GM12878 (cell line): Measurements from ENCODE around the gene C10orf105. TPM values are rescaled to one million over a fixed set of nuclear protein-coding genes. Genes with fewer than 3 reads are reported as not detected.

Experiments used
- ATAC-seq: fragments of 200-7000 bp; cut with Tn5 transposase; 3 replicates; pipeline ENCODE4 v1.9.1; 2020; ENCODE audit warnings: mild to moderate bottlenecking, moderate library complexity
- BruUV-seq: library from RNA; stranded (reverse); fragments of 400-500 nt; replicated peaks from 2 replicates; lab custom pipeline; 2021; lab: Mats Ljungman, UMichigan
- CTCF ChIA-PET: fragments of 300-600 bp; sonication (Branson Sonifier 250); formaldehyde crosslinking; extraction: SDS; loops from one replicate; lab custom pipeline; 2021; ENCODE audit warnings: inconsistent platforms; lab: Yijun Ruan, JAX
- POLR2A ChIA-PET: fragments of 350-600 bp; formaldehyde crosslinking; extraction: SDS; loops from one replicate; lab custom pipeline; 2021; ENCODE audit warnings: inconsistent platforms; lab: Charles Lee
- RAD21 ChIA-PET: fragments of 300-600 bp; sonication (Branson Sonifier 250); formaldehyde crosslinking; loops from one replicate; lab custom pipeline; 2023; ENCODE audit warnings: antibody characterized with exemption; ENCODE audit not compliant: unreplicated experiment; lab: Charles Lee
- SMC1A ChIA-PET: fragments of 300-600 bp; sonication (Branson Sonifier 250); formaldehyde crosslinking; loops from one replicate; lab custom pipeline; 2023; ENCODE audit not compliant: unreplicated experiment, uncharacterized antibody; lab: Charles Lee
- DNase-seq: peaks from one replicate; pipeline ENCODE4 v3.0.0-alpha.2; 2011; ENCODE audit warnings: low read depth, low spot score
- FAIRE-seq: peaks from 3 replicates; lab custom pipeline; 2011; peaks lifted over from hg19 to GRCh38; lab: Jason Lieb, UNC
- H2AFZ ChIP-seq: 2 replicates; pipeline ENCODE4 v1.6.0; 2011; ENCODE audit warnings: low read depth, low read length, control low read depth; ENCODE audit not compliant: control insufficient read depth
- H3K27ac ChIP-seq: 2 replicates; pipeline ENCODE4 v1.5.1; 2011; ENCODE audit warnings: control low read depth; ENCODE audit not compliant: control insufficient read depth, insufficient read depth
- H3K27me3 ChIP-seq, 2 experiments: replicated peaks in 1 of 2; 2 replicates each; pipeline versions ENCODE4 v1.6.0 to v1.6.1; 2011; ENCODE audit warnings: low read length in 1 of 2; ENCODE audit not compliant: control insufficient read depth in 2 of 2, insufficient read depth in 2 of 2
- H3K36me3 ChIP-seq, 2 experiments: 2 replicates each; pipeline ENCODE4 v1.5.1; 2011; ENCODE audit warnings: low read length in 1 of 2; ENCODE audit not compliant: control insufficient read depth in 2 of 2, insufficient read depth in 2 of 2
- H3K4me1 ChIP-seq: 2 replicates; pipeline ENCODE4 v1.6.1; 2011; ENCODE audit warnings: mild to moderate bottlenecking, low read length, moderate library complexity, mixed read lengths; ENCODE audit not compliant: control insufficient read depth, insufficient read depth
- H3K4me2 ChIP-seq: 2 replicates; pipeline ENCODE4 v1.6.0; 2011; ENCODE audit warnings: control low read depth; ENCODE audit not compliant: control insufficient read depth, insufficient read depth
- H3K4me3 ChIP-seq: fragments of 200-600 bp; sonication (generic); 2 replicates; pipeline ENCODE4 v1.5.1; 2016
- H3K79me2 ChIP-seq: 2 replicates; pipeline ENCODE4 v1.6.0; 2011; ENCODE audit warnings: low read length; ENCODE audit not compliant: control insufficient read depth, insufficient read depth
- H3K9ac ChIP-seq: 2 replicates; pipeline ENCODE4 v1.8.0; 2011; ENCODE audit warnings: low read length, control low read depth, mixed read lengths; ENCODE audit not compliant: control insufficient read depth, insufficient read depth
- H3K9me3 ChIP-seq: replicated peaks from 3 replicates; pipeline ENCODE4 v1.5.1; 2011; ENCODE audit warnings: mild to moderate bottlenecking, low read length; ENCODE audit not compliant: control insufficient read depth, insufficient read depth
- H4K20me1 ChIP-seq: 2 replicates; pipeline ENCODE4 v1.6.0; 2011; ENCODE audit not compliant: control insufficient read depth, insufficient read depth
- ASH2L ChIP-seq: fragments of 300-600, 200-600 bp; sonication (generic); IDR thresholded peaks from 2 replicates; pipeline ENCODE4 v1.6.1; 2017; ENCODE audit warnings: low read depth, mild to moderate bottlenecking, borderline replicate concordance
- CBX5 ChIP-seq: sonication (generic); IDR thresholded peaks from 2 replicates; pipeline ENCODE4 v1.6.1; 2016; ENCODE audit warnings: low read depth, moderate library complexity, mild to moderate bottlenecking, inconsistent platforms
- ESRRA ChIP-seq: IDR thresholded peaks from 2 replicates; pipeline ENCODE4 v1.6.1; 2012; ENCODE audit warnings: mild to moderate bottlenecking, low read length, improper control_type of control experiment
- GABPA ChIP-seq: IDR thresholded peaks from 2 replicates; pipeline ENCODE4 v1.6.1; 2014; ENCODE audit warnings: antibody characterized with exemption, low read depth, mild to moderate bottlenecking, inconsistent platforms
- NR2C1 ChIP-seq: fragments of 450-650 bp; IDR thresholded peaks from 2 replicates; pipeline ENCODE4 v1.6.1; 2017; ENCODE audit warnings: antibody characterized with exemption, mild to moderate bottlenecking, moderate library complexity
- RAD51 ChIP-seq: fragments of 450-650 bp; IDR thresholded peaks from 2 replicates; pipeline ENCODE4 v1.6.1; 2016; ENCODE audit warnings: moderate library complexity, mild to moderate bottlenecking, inconsistent platforms
- SMC3 ChIP-seq: IDR thresholded peaks from 2 replicates; pipeline ENCODE4 v1.6.1; 2011; ENCODE audit warnings: low read length, improper control_type of control experiment, borderline replicate concordance
- WGBS: methylation state at CpG from one replicate; pipeline ENCODE4 v1.1.6; 2016; ENCODE audit warnings: low lambda C conversion rate; ENCODE audit not compliant: insufficient replicate concordance, insufficient coverage; ENCODE audit errors: missing lambda C conversion rate; 5-methylcytosine and 5-hydroxymethylcytosine counted together
- in situ Hi-C: fragments of 300-500 bp; cut with MboI; formaldehyde crosslinking; loops from 9 replicates; pipeline ENCODE4 v1.14.3; 2018; ENCODE audit warnings: mixed read lengths
- intact Hi-C: fragments of 100-400 bp; cut with micrococcal nuclease; formaldehyde crosslinking; loops from one replicate; pipeline ENCODE4 v1.14.2; 2022; ENCODE audit not compliant: unreplicated experiment
- polyA plus RNA-seq, 11 experiments: library from polyadenylated mRNA; depleted of rRNA in 4 of 11; unstranded in 6 of 11; stranded (reverse) in 5 of 11; fragments of >200 nt; fragmentation: Nextera tagmentation in 4 of 11; fragmentation: Illumina TruSeq in 1 of 11; extraction: Ambion mirVana in 4 of 11; extraction: Trizol in 1 of 11; gene quantifications; 1 replicate in 1 of 11; 2 replicates in 10 of 11; pipeline versions ENCODE4 v1.2.1 to v1.2.3, GENCODE V29; 2011 to 2016; ENCODE audit warnings: inconsistent platforms in 2 of 11, missing spikeins in 2 of 11, low read depth in 1 of 11
- total RNA-seq, 4 experiments: library from RNA; depleted of rRNA in 3 of 4; stranded (reverse); fragments of >200 nt in 3 of 4; fragmentation: Illumina TruSeq in 1 of 4; extraction: Trizol in 1 of 4; gene quantifications; 2 replicates each; pipeline versions ENCODE4 v1.2.1 to v1.2.3, GENCODE V29; 2013 to 2021
- TF ChIP-seq, protein P1 (sequence below): IDR thresholded peaks from 2 replicates; pipeline ENCODE4 v1.6.1; 2011; ENCODE audit warnings: borderline replicate concordance, low read depth, mild to moderate bottlenecking, moderate library complexity, low read length; ENCODE audit not compliant: insufficient read depth, poor library complexity, severe bottlenecking
- TF ChIP-seq, protein P2 (sequence below): fragments of 450-650 bp; IDR thresholded peaks from 2 replicates; pipeline ENCODE4 v1.6.1; 2017; ENCODE audit warnings: mild to moderate bottlenecking, moderate library complexity
- TF ChIP-seq, protein P3 (sequence below), 3 experiments: IDR thresholded peaks in 2 of 3; conservative IDR thresholded peaks in 1 of 3; 2 replicates each; pipeline ENCODE4 v1.5.1; 2011; ENCODE audit warnings: low read depth in 3 of 3, low read length in 3 of 3, mild to moderate bottlenecking in 3 of 3, control low read depth in 2 of 3, moderate library complexity in 2 of 3, inconsistent platforms in 1 of 3, mixed read lengths in 1 of 3; ENCODE audit not compliant: control insufficient read depth in 2 of 3, insufficient read depth in 1 of 3; ENCODE audit errors: extremely low read depth in 1 of 3

Gene C10orf105
- total and polyA plus RNA-seq, 10 of the 15 experiments (the other 5 are each of a cell fraction or from before 2014, with no cell fraction given): 0.04 to 0.06 (median 0.05) TPM; not detected in 7

DNA sequence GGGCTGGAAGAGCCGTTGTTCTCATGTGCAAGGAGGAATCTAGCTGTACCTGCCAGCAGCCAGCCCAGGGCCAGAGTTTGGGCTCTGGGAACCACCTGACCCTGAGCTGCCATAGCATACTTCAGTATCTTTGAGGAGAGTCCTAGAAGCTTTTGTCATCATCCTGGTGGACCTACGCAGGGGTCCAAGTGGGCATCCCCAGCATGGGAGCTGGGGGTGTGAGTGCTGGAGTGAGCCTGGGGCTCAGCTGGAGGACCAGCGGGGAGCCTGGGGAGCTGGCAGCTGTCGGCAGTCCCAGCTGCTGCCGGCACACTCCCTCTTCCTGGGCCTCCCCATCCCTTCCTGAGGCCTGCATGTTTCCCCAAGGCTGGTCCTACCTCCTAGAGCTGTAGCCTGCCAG is 32.5 kb downstream of the C10orf105 start (continued):
- TF ChIP-seq, protein P1, sequence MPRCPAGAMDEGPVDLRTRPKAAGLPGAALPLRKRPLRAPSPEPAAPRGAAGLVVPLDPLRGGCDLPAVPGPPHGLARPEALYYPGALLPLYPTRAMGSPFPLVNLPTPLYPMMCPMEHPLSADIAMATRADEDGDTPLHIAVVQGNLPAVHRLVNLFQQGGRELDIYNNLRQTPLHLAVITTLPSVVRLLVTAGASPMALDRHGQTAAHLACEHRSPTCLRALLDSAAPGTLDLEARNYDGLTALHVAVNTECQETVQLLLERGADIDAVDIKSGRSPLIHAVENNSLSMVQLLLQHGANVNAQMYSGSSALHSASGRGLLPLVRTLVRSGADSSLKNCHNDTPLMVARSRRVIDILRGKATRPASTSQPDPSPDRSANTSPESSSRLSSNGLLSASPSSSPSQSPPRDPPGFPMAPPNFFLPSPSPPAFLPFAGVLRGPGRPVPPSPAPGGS: no peak
- TF ChIP-seq SMC3: no peak

DNA sequence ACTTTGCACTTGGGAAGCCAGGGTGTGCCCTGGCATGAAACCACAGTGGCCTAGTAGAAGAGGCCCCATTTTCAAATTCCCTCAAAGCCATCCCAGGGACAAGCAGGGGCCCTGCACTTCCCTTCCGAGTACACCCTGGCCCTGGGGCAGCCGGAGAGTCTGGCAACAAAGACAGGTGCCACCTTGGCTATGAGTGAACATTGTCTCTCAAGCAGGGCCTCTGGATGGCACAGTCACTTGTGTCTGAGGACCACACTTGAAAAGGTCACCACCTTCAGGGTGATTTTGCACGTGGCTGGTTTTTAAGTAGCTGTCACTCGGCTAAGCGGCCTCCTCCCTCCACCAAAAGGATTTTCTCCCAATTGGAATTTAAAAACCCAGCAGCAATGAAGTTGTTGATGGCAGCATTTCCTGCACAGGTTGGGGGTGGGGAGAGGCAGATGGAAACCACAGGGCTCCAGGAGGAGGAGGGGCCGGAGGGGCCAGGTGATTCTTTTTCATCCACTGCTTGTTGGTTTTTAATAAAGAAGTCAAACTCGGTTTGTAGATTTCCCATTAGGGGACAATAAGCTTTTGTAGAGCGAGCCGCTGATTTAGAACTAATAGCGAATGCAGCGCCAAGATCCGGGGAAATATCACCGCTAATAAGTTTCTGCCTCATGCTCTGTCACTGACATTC is 33.9 kb downstream of the C10orf105 start:
- FAIRE-seq (no peak), DNase-seq (no peak), ATAC-seq (no peak)
- Histone ChIP-seq H3K9me3 (peaks cover 2% of the 10 kb centered on the region; the same call in 1 of the 3 replicates), H3K9ac (no peak overlapping the region), H4K20me1 (no peaks in the 10 kb centered on the region), H3K4me2 (no peak overlapping the region), H3K27me3 (no peaks in the 10 kb centered on the region), H3K4me1 (0 out of 2 replicates have a peak, but pooled peaks cover 7% of the 10 kb centered on the region), H3K4me3 (no peak overlapping the region), H3K36me3 (no peaks in the 10 kb centered on the region), H3K79me2 (no peaks in the 10 kb centered on the region), H2AFZ (no peak overlapping the region), H3K27ac (no peak overlapping the region)
- no TSS peak for BruUV-seq
- in situ Hi-C loops (no loop called here), intact Hi-C loops (no loop called here)
- ChIA-PET CTCF (interaction anchor here (1.0 to 3.6 kb wide), 3 partner anchors 11 to 21 kb away, joined by 3 to 33 read pairs (median 3); no protein-coding TSS in a partner anchor), RAD21 (interaction anchor here (1.4 kb wide), 1 partner anchor 12 kb away, joined by 3 read pairs; no protein-coding TSS in a partner anchor), POLR2A (no interaction called here), SMC1A (interaction anchor here (1.4 kb wide), 1 partner anchor 21 kb away, joined by 3 read pairs; no protein-coding TSS in a partner anchor)
- WGBS: 64% methylated on average over 13 of the region's 13 CpGs
- TF ChIP-seq RAD51 (no peak), NR2C1 (no peak), GABPA (no peak), ASH2L (no peak), CBX5 (no peak), ESRRA (no peak)
- TF ChIP-seq, protein P2, sequence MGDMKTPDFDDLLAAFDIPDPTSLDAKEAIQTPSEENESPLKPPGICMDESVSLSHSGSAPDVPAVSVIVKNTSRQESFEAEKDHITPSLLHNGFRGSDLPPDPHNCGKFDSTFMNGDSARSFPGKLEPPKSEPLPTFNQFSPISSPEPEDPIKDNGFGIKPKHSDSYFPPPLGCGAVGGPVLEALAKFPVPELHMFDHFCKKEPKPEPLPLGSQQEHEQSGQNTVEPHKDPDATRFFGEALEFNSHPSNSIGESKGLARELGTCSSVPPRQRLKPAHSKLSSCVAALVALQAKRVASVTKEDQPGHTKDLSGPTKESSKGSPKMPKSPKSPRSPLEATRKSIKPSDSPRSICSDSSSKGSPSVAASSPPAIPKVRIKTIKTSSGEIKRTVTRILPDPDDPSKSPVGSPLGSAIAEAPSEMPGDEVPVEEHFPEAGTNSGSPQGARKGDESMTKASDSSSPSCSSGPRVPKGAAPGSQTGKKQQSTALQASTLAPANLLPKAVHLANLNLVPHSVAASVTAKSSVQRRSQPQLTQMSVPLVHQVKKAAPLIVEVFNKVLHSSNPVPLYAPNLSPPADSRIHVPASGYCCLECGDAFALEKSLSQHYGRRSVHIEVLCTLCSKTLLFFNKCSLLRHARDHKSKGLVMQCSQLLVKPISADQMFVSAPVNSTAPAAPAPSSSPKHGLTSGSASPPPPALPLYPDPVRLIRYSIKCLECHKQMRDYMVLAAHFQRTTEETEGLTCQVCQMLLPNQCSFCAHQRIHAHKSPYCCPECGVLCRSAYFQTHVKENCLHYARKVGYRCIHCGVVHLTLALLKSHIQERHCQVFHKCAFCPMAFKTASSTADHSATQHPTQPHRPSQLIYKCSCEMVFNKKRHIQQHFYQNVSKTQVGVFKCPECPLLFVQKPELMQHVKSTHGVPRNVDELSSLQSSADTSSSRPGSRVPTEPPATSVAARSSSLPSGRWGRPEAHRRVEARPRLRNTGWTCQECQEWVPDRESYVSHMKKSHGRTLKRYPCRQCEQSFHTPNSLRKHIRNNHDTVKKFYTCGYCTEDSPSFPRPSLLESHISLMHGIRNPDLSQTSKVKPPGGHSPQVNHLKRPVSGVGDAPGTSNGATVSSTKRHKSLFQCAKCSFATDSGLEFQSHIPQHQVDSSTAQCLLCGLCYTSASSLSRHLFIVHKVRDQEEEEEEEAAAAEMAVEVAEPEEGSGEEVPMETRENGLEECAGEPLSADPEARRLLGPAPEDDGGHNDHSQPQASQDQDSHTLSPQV: no peak
- TF ChIP-seq, protein P3, sequence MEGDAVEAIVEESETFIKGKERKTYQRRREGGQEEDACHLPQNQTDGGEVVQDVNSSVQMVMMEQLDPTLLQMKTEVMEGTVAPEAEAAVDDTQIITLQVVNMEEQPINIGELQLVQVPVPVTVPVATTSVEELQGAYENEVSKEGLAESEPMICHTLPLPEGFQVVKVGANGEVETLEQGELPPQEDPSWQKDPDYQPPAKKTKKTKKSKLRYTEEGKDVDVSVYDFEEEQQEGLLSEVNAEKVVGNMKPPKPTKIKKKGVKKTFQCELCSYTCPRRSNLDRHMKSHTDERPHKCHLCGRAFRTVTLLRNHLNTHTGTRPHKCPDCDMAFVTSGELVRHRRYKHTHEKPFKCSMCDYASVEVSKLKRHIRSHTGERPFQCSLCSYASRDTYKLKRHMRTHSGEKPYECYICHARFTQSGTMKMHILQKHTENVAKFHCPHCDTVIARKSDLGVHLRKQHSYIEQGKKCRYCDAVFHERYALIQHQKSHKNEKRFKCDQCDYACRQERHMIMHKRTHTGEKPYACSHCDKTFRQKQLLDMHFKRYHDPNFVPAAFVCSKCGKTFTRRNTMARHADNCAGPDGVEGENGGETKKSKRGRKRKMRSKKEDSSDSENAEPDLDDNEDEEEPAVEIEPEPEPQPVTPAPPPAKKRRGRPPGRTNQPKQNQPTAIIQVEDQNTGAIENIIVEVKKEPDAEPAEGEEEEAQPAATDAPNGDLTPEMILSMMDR (IDR thresholded peaks at IDR 0.05 in 2 of 3, conservative IDR thresholded peaks at IDR 0.05 in 1 of 3; ENCODE audit: control insufficient read depth in 2 of 3, extremely low read depth in 1 of 3, insufficient read depth in 1 of 3, low read depth in 3 of 3, low read length in 3 of 3): no peak
